Activated CD4-positive, CD25-positive, alpha-beta regulatory T cell (primary cell): Measurements from ENCODE around the gene MRPS16.
"Not testable (repeated sequence)": the region's sequence is repeated elsewhere in the genome, so short reads cannot be mapped to it uniquely, and the experiment has no call there.

Experiments used
- DNase-seq, 4 experiments: peaks; one replicate each; lab custom pipeline; 2025; lab: John Stamatoyannopoulos, UW

Gene MRPS16

DNA sequence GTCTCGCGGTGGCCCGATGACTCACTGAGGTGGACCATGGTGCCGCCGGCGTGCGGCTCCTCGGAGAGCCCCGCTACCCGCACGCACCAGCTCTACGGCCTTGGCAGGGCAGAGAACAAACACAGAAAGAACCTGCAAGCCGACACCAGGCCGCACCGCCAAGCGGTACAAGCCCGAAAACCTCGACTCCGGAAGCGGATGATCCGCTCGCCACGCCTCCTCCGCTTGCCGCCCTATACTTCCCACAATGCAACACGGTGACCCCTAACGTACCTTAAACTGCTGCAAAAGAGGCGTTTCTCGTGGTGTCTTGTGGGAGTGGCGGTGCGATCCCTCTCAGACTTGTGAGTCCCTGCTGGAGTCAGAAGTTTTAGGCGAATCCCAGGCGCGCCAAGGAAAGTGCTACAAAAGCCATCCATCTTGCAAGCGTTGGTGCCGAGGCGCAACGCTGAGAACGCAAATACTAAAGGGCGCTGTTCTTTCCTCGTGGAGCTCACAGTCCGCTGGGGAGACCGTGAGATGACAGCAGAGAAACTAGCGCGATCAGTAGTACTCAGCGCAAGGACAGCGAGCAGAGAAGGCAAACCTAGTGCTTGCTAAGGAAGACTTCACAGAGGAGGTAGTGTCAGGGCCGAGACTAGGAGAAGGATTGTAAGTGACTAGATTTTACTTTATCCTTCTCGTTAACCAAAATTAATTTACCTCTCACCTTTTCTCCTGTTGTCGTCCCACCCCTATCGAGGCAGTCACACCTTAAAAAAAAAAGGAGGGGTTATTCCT lies at the start of gene MRPS16:
Gene MRPS16, minus strand, starts transcription at position 200 of the 780 bp plus-strand sequence. Its CDS starts 162 bp downstream, at position 38.
- peak; percentile 74 to 86 (median 82) for DNase-seq

DNA sequence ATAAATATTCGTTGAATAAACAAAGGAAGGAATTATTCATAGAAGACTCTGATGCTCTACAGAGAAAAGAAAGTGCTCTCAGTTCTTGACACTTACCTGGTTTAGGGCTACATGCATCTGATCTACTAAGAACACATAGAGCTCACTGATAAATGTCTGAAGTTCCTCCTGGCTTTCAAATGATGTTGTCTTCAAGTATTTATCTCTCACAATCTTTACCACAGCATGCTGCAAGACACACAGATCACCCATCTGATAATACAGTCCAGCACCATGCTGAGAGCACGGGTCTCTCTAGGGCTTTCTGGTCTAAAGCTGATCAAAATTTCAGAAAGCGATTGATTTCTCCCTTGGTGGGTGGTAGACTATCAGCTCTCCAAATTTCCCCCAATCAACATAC lies 44.5 kb upstream of the MRPS16 start:
- no peak for DNase-seq

DNA sequence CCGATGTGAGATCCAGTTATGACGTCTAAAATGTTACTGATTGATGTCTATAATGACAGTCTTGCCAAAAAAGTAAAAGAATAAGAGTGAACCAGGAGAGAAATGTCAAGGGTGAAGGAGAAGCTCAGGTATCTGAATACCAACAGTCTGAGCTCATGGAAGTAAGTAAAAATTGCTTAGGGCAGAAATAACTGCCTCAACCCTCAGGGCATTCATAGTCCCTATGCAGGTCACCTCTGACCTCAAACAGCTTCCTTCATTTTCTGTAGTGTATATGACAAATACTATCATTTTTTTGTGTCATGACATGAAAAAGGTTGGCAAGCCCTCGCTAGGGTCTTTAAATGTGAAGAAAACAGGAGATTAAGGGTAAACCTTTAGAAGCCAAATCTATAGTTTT lies 41.0 kb upstream of the MRPS16 start:
- no peak for DNase-seq

DNA sequence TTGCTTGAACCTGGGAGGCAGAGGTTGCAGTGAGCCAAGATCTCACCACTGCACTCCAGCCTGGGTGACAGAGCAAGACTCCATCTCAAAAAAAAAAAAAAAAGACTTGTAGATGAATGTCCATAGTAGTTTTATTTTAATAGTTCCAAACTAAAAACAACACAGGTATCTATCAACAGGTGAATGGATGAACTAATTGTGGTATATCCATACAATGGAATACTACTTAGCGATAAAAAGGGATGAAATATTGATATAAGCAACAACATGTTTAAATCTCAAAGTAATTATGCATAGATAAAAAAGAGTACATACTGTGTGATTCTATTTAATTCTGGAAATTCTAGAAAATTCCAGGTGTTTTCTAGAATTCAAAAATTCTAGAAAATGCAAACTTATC lies 37.5 kb upstream of the MRPS16 start:
- no peak for DNase-seq

DNA sequence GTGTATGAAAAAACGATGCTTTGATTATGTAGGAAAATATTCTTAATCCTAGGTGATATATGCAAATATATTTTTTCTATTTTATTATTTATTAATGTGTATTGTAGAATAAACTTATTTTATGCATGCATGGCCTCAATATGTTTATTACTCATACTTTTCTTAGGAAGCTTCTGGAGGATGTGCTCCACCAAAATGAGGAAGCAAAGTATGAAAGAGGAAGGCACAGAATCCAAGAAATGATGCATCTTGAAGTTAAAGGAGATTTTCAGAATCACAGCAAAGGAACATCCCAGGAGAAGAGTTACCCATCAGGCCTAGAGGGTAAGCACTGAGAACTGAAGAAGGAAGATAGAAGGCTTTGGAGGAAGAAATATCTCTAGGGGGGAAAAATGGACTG lies 35.0 kb upstream of the MRPS16 start:
- no peak for DNase-seq

DNA sequence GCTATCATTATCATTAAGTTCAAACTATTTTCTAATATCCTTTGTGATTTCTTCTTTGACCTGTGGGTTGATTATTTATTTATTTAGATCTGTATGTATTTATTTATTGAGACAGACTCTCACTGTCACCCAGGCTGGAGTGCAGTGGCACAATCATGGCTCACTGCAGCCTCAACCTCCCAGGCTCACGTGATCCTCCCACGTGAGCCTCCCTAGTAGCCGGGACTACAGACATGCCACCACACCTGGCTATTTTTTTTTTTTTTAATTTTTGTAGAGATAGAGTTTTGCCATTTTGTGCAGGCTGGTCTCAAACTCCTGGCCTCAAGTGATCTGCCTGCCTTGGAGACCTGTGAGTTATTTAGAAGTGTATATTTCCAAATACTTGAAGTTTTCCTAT lies 28.7 kb upstream of the MRPS16 start:
- no peak for DNase-seq

DNA sequence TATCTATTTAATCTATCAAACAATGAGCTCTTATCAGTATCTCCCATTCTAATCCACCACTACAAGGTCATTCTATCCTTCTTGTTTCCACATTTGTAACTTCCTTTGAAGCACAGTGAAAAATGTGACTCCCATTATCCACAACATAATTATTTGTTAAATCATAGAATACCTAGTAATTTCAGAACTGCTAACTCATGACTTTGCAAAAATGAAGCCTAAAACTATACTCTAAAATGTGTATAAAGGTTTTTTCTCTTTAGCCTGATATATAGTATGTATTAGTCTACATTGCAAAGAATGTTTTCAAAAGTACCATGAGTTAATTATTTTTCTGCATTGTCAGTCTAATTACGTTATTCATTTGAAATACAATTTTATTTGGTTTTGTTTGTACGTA lies 12.0 kb upstream of the MRPS16 start:
- no peak for DNase-seq

DNA sequence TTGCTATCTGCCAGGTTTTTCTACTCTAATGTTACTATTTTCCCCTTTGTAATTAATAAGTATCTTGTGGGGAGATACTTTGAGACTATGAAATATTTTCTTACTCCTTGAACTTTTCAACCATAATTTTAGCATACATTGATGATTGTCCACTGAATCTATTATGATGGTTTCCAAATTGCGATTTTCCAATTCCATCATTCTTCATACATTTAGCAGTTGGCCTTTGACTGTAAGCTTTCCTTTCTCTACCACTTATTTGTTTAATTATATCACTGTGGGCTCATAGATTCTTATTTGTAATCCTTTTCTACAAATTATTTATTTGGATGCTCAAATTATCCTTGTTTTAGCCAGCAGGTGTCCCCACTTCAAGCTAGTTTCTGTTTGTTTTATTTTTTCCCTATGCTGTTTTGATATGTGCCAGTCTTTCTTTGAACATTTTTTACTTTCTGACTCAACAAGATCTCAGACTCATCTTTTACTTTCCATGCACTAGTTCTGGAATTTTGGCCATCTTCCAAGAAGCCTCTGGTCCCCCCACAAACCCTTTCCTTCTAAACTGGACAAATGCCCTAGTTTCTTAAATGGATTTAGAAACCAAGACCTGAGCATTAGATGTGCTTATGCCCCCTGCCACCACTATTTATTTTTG lies 11.4 kb upstream of the MRPS16 start:
- no peak for DNase-seq

DNA sequence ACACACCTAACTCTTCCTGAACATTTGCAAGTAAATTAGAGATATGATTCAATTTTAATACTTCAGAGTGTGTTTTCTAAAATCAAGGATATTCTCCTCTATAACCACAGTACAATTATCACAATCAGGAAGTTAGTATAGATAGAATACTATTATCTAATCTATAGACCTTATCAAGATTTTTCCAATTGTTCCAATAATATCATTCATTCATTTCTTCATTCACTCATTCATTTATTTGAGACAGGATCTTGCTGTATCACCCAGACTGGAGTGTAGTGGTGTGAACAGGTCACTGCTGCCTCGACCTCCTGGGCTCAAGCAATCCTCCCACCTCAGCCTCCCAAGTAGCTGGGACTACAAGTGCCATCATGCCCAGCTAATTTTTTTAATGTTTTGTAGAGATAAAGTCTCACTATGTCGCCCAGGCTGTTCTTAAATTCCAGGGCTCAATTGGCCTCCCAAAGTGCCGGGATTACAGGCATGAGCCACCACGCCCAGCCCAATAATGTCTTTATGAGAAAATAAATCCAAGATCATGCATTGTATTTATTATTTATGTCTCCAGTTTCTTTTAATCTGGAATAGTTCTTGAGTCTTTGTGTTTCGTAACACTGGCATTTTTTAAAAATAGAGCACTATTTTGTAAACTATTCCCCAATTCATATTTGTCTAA lies 10.6 kb upstream of the MRPS16 start:
- no peak for DNase-seq

DNA sequence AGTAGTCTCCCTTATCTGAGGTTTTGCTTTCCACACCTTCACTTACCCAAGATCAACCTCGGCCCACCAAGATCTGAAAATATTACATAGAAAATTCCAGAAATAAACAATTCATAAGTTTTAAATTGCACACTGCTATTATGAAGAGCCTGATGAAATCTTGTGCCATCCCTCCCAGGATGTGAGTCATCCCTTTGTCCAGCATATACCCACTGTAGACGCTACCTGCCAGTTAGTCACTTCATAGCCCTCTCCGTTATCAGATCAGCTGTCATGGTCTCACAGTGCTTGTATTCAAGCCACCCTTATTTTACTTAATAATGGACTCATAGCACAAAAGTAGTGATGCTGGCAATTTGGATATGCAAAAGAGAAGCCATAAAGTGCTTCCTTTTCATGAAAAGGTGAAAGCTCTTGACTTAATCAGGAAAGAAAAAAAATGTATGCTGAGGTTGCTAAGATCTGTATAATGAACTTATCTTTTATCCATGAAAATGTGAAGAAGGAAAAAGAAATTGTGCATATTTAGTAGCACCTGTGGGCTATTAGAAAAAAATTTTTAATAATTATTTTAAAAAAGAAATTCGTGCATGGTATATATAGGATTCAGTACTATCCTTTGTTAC lies 9.8 kb upstream of the MRPS16 start:
- DNase-seq: no peak

DNA sequence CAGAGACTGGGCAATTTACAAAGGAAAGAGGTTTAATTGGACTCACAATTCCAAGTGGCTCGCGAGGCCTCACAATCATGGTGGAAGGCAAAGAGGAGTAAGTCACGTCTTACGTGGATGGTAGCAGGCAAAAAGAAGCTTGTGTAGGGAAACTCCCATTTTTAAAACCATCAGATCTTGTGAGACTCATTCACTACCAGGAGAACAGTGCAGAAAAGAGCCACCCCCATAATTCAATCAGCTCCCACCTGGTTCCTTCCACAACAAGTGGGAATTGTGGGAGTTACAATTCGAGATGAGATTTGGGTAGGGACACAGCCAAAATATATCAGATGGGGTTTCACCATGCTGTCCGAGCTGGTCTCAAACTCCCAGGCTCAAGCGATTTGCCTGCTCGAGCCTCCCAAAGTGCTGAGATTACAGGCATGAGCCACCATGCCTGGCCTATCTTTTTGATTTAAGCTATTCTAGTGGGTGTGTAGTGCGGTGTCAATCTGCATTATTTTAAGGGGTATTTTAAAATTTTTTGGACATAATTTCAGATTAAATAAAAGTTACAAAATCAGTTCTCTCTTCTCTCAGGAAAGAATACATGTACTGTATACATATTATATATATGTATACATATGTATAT lies 9.0 kb upstream of the MRPS16 start:
- DNase-seq: no peak

DNA sequence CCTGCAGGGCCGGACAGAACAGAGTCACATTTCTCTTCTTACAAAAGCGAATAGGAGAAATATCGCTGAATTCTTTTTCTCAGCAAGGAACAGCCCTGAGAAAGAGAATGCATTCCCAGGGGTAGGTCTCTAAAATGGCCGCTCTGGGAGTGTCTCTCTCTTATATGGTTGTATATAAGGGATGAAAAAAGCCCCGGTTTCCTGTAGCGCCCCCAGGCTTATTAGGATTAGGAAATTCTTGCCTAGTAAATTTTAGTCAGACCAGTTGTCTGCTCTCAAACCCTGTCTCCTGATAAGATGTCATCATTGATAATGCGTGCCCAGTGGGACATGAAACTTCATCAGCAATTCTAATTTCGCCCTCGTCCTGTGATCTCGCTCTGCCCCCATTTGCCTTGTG lies 6.2 kb upstream of the MRPS16 start:
- DNase-seq: not testable (repeated sequence)

DNA sequence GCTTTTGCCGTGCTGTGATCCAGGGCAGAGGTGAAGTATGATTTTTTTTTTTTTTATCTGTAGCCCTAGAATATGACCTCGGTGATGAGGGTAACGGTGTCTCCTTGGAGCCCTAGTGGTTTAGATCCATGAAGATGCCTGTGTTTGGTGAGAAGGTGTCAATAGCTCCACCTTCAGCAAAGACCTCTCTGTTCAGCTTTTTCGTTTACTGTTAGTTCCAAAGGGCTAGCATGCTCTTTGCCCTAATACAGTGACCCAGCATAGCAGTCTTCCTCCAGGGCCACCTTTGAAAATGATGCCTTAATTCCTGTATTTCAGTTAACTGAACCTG lies 746 bp upstream of the MRPS16 start:
- DNase-seq: no peak

DNA sequence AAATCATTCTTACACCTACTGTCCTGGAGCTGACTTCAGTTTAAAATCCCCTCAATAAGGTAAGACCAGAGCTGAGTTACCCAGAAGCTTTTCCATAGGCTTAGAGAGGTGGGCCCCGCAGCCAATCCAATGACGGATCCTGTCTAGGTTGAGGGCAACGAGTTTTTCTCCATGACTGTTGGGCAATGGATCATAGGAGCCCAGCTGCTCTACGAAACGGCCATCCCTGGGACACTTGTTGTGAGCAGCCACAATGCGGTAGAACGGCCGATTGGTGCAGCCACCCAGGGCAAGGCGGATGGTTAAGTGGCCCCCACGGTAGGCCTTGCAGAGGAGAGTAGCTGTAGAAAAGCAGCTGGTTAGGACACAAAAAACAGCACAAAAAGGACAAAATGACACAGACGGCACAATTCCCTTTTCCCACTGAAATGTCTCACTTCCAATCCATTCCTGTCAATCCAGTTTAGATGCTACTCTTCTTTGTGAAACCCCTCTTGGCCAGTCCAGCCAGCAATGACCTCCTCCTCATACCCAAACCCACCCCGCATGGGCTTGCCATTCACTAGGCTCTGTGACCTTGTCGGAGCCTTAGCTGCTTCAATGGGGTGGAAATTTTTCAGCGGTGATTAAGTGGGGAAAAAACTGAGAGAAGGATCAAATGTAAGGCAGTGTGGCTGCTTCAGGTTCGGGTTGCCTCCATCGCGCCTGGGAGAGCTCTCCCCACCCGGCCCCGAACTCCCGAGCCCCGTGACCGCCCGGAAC lies 580 bp downstream of the MRPS16 start:
- DNase-seq: no peak

DNA sequence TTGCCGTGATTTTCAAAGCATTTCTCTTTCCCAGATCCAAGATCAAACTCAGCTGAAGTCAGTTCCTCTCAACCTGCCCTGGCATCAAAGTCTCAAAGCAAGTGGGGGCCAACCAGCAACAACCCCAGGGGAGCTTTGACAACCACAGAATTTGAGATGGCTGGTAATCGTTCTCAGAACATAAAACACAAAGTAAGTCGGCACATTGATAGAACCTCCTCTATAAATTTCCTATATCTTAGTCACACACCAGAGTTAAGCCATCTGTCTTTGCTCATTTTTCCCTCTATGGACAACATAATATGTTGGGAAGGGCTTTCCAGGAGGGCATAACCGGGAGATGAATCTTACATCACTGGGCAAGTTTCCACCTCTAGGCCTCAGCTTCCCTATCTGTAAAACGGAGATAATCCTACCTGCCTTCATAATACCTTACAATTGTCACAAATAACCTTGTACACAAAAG lies 4.2 kb downstream of the MRPS16 start:
- DNase-seq: no peak

DNA sequence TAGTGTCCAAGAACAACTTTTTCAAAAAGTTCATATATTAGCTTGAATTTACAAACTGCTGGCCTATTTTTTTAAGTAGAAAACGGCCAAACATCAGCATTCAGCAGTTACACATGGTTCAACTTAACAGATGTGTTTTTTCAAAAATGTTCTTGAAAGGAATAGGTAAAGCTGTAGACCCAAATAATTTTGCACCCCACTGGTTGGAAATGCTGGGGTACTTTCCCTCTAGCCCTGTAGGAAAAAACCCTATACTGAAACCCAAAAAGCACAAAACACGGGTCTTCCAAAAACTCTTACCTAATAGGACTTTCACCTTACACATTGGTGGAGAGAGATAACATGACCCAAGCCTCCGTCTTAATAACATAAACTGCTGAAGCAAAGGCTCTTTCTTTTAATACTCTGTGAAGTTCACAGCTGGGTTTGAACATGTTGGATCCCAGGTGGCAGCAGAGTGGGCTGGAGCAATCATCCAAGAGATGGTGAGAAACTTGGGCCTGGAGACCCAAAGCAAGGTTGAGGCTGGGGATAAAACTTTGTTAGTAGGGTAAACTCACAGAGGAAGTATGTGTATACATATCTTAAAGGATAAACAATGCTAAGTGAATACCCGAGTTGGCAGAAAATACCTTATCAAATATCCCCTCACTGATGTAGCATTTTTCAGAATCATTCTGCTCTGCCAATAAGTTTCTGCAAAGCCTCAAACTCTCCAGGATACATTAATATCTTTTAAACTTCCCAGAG lies 4.8 kb downstream of the MRPS16 start:
- DNase-seq: no peak

DNA sequence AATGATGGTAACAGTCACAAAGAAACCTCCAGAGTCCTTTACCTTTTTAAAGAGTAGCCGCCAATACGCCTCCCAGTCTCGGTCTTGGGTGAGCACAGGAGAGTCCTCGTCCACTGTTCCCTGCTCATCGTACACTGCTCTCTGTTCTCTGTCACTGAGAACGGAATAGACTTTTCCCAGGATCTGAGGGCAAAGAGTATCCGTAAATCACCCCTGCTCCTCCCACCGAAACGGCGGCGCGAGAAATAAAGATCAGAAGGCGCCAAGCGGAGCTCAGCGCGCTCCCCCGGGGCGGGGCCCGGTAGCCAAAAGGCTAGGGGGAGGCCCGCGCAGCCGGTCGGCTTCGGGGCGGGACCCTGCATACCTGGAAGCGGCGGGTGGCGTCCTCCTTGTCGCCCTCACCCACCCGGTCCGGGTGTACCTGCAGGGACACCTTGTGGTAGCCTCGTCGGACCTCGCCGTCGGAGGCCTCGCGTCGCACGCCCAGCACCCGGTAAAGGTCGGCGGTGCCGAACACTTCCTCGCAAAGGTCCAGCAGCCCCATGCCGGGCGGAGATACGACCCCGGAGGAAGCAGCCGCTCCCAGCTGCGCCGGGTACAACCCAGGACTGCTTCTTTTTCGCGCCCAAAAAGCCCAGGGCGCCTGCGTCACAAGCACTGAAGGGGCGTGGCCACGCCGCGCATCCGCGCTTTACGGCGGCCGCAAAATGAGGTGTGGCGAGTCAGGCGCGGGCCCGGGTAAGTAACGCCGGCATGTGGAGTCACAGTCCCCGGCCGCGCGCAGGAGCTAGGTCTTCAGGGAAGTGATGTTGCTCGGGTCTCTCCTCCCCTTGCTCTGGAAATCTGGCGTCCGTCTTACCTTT lies 5.6 kb downstream of the MRPS16 start, which contains the start of gene DNAJC9:
Gene DNAJC9, minus strand, starts transcription at position 610 of the 863 bp plus-strand sequence. Its CDS starts 66 bp downstream, at position 544.
- DNase-seq: peak; percentile 90 to 97 (median 94)

DNA sequence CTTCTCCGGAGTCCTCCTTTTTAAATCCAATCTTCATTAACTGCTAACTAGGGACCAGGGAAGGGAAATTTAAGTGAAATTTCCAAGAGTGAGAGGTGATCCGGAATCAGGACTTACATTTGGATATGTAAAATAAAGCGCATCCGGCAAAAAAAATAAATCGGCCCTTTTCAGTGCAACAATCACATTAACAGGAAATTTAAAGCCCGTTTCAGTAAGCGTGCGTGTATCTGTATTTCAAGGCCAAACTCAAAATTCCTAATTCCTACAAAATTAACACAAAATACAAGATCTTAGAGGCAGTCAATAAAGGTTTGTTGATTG lies 6.2 kb downstream of the MRPS16 start:
- no peak for DNase-seq

DNA sequence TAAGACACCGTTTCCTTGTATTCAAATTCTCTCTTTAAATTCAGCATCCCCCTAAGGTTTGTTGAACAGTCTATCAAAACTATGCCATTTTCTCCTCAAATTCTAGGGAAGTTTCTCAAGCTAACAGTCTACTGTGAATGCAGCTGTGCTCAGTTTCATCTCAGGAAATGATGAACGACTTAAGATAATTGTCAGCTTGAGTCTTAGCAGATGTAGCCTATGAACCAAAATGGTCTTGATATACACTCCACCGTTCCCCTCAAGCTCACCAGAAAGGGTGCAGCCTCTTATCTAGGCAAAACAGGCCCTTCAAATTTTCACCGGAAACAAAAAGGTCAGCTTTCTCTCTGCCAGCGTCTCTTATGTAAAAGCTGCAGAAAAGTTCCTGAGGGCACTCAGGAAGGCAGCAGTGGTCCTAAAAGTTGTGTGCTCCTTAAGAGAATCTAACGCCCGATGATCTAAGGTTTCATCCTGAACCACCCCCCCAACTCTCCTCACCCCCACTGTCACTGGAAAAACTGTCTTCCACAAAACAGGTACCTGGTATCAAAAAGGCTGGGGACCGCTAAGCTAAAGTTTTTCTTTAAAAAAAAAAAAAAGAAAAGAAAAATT lies 7.5 kb downstream of the MRPS16 start:
- no peak for DNase-seq
